Umbilical cord (tissue), 2 donors: ENCODE measurements around the gene KIN. TPM values are rescaled to one million over a fixed set of nuclear protein-coding genes. Genes with fewer than 3 reads are reported as not detected.
"Not testable (repeated sequence)": the region's sequence is repeated elsewhere in the genome, so short reads cannot be mapped to it uniquely, and the experiment has no call there.

Experiments
- DNase-seq: peaks from one replicate; pipeline ENCODE4 v3.0.0-alpha.2; 2015; ENCODE audit warnings: low spot score
- total RNA-seq: library from RNA; depleted of rRNA; stranded (reverse); fragments of >200 nt; gene quantifications from one replicate; pipeline ENCODE4 v1.2.3, GENCODE V29; 2014; ENCODE audit warnings: low replicate concordance; ENCODE audit not compliant: insufficient read depth

KIN gene
- total RNA-seq, 1 donor from 2014 or later, result 10.1 TPM

DNA sequence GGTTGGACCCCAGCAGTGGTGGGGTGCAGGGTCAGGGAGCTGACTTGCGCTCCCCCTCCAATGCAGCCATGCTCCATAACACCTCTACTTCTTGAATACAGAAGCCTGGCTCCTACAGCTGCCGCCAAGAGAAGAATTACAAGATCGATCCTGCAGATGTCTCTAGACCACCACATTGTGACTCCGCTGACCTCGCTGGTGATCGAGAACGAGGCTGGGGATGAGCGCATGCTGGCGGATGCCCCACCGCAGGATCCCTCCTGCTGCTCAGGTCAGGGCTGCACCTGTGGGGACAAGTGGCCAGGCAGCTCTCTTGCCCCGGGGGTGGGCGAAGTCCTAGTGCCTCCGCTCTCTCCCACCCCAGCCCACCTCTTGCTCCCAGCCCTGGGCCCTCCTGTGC lies 53.0 kb downstream of the KIN start:
- DNase-seq, result no peak

DNA sequence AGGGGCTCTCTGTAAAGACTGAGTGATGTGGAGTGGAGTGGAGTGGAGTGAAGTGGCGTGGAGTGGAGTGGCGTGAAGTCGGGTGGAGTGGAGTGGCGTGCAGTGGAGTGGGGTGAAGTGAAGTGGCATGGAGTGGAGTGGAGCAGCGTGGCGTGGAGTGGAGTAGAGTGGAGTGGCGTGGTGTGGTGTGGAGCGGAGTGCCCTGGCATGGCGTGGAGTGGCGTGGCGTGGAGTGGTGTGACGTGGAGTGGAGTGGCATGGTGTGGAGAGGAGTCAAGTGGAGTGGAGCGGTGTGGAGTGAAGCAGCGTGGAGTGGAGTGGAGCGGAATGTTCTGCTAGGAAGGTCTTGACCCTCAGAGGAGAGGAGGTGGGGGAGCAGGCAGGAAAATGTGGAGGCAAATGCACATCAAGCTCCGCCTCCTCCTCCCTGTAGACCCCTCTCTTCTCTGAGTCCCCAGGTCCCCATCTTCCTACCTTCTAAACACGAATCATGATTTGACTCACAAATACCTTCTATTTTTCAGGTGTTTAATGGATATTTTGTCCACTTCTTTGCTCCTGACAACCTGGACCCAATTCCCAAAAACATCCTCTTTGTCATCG lies 64.8 kb downstream of the KIN start:
- no peak for DNase-seq

DNA sequence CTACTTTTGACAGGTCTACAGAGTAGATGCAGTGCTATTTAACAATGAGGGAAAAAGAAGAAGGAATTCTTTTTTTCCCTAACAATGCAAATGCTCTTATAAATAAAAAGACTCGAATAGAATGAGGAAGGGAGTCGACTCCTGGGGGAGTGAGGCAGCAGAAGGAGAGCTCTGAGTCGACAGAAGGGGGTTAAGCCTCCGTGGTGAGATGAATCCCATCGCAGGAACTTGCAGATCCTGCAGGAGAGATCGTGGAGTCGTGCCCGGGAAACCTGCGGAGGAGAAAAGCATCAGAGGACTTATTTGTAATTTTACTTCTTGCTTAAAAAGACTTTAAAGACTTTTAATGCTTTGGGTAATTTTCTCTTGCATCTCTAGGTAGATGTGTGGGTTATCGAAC lies 67.3 kb downstream of the KIN start:
- DNase-seq, result no peak

DNA sequence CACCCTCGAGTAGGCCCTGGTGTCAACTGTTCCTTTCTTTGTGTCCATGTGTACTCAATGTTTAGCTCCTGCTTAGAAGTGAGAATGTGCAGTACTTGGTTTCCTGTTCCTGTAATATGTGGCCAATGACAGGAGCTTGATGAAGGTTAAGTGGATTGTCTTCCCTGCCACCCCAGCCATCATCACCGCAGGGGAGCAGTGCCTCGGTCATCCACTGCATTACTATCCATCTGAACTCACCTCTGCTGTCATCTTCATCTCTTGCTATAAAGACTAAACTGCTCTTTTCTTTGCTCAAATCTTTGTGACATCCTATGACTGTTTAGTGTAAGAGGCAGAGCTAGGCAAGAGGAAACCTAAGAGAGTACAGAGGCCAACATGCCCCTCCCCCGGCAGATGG lies 69.1 kb downstream of the KIN start:
- no peak for DNase-seq

DNA sequence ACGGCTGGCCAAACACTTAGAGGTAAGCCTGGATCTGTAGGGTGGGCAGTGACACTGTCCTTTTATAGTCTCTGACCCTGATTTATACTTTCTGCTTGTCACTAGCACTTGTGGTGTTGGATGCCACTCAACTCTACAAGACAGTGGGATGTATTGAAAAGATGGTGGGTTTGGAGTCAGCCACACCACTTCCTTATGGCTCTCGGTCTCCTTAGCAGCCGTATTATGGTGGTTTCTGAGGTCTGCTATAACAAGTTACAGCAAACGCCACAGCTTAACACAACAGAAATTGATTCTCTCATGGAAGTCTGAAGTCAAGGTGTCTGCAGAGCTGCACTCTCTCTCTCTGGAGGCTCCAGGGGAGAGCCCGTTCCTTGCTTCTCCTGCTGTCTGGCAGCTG lies 70.0 kb downstream of the KIN start:
- DNase-seq, result no peak

DNA sequence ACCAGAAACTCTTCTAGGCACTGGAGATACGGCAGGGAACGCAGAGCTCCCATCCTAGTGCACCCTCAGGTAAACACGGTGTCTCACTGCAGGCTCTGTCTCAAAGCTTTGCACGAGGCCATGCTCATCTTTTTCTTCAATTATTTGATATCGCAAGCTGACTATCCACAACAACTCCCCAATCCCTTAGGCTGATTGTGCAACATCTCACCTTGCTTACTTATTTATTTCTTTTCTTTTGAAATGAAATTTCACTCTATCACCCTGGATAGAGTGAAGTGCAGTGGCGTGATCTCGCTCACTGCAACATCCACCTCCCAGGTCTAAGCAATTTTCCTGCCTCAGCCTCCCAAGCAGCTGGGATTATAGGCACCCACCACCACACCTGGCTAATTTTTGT lies 72.3 kb downstream of the KIN start:
- DNase-seq, result no peak

DNA sequence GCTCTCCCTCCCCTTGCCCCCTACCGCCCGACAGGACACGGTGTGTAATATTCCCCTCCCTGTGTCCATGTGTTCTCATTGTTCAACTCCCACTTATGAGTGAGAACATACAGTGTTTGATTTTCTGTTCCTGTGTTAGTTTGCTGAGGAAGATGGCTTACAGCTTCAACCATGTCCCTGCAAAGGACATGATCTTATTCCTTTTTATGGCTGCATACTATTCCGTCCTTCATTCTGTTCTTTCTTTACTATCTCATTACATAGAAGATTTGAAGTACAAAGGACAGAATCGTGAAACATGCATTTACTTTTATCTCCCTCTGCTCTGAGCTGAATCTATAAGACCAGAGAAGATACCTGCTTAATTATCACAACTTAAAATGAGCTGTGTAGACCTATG lies 76.7 kb downstream of the KIN start:
- not testable (repeated sequence) for DNase-seq

DNA sequence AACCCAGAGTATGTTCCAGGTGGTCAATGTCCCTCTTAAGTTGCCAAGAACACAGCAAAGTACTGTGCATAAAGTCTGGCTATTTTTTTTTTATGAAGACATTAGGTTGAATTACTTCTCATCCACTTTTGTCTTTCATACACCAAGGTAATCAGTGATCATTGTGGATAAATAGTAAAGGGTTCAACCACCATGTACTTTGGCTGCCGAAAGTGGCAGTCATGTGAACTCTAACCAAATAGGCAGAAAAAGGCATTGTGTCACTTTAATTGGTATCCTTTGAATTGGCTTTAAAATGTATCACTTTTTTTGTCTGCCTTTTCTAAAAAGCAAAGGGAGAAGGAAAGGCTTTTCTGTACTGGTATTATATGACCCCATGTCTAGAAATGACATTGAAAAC lies 77.3 kb downstream of the KIN start:
- no peak for DNase-seq

DNA sequence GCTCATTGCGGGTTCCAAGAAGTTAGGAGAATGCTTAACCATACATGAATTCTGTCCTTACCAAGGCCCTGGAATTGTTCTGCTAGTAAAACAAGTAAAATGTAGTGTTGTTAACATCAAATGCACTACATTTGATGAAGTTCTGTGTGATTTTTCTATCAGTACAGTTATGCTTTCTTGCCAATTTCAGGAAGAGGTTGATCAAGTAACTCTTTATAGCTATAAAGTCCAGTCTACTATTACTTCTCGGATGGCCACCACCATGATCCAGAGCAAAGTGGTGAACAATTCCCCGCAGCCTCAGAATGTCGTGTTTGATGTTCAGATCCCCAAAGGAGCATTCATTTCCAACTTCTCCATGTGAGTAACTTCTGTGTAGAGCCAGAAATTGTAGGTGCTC lies 79.0 kb downstream of the KIN start:
- no peak for DNase-seq

DNA sequence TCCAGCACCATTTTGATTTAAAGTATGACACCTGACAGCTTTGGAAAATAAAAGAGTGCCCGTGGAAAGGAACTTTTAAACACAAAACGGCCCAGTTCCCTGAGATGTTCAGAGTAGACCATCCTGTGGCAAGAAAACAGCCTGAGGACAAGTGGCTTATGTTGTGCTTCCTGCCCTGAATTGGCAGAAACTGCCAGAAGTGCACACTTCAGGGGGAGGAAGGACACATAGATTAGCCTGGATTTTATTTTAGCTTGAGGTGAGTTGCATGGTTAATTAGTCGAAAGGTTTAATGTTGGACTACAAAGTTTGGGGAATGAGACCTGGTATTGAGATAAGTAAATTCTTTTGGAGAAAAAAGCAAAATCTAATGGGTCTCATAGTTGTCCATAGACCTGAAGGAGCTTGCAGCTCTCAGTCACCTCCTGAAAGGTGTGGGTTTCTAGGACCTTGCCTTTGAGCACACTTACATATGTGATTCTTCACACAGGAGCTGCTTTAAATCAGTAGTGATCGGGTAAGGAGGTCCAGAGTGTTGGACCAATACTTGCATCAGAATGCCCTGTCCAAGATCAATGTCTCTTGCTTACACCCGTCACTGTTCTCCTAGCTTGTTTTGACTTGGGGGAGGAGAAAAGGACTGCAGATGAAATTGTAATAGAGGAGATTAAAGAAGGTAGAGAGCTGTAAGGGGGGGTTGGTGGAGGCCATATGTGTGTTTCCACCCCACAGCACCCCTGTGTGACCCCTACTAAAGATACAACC lies 79.8 kb downstream of the KIN start:
- DNase-seq, result no peak

DNA sequence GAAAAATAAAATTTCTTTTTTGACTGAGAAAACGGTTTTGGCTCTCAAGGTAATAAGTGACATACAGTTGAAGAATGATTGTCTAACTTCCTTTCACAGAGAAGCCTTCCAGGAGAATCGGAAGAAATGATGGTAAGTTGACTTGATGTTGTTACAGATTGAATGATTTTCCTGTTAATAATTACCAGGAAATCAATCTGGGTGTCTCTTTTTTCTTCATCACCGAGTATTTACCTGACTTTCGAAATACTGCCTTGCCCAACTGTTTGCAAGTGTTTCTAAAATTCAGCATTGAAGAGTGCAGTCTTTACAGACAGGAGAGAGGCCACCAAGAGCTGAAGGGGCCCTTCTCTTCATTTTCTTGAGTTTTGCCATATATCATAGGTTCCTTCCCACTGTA lies 80.7 kb downstream of the KIN start:
- no peak for DNase-seq

DNA sequence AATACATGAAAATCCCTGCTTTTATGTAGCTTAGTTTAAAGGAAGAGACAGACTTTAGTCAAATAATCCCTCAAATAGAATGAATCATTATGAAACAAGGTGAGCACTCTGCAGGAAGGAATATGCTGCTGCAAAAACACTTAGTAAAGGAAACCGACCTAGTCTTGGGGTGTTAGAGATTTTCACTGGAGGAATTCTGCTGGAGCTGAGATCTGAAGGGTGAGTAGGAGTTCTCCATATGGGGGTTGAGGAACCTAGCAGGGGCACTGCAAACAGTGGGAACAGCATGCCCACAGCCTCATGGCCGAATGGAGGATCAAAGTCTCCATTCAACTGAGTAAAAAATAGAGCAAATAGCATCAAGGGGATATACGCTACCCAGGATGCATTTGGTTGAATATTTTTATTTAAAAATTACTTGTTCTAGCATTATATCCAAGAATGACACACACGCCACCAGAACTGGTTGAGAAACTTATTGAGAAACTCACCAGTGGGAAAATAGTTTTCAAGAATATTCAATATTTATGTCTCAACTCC lies 81.2 kb downstream of the KIN start:
- no peak for DNase-seq

DNA sequence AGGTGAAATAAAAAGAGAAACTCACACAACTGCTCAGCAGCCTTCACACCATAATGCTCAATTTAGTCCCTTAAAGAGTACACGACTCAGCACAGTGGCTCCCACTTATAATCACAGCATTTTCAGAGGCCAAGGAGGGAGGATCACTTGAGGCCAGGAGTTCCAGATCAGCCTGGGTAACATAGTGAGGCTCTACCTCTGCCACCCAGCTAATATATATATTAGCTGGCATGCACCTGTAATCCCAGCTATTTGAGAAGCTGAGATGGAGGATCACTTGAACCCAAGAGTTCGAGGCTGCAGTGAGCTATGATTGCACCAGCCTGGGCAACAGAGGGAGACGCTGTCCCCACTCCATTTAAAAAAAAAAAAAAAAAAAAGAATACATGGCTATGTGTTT lies 82.5 kb downstream of the KIN start:
- DNase-seq, result no peak

DNA sequence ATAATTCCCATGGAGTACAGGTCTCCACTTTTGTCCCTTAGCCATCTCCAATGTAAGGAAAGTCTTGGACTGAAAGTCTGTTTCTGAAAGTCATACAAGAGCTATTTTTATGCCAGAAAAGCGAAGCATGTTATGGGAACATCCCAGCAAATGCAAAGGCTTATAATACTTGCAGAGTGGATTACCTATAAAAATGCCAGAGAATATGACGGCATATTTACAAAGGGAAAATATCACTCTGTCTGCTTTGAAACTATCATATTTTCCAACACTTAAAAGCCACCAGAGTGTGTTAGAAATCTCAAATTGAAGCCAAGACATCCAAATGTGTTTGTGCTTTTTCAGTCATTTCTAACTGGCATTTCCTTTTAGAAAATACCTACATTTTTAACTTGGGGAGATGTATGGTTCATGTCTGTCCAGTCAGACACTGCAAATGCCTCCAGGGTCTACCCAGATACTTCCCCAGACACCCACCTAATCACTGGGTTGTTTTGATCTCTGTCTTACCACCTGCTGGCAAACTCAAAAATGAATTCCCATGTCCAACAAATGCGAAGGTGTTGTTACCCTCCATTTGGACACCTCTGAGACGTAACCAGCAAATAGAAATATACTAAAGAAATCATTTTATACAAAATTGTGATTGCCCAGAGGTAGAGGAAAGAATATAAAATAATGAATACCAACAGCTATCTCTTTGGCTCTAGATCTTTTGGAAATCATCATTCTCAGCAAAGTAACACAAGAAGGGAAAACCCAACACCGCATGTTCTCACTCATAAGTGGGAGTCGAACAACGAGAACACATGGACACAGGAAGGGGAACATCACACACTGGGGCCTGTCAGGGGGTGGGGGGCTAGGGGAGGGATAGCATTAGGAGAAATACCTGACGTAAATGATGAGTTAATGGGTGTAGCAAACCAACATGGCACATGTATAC lies 83.4 kb downstream of the KIN start:
- DNase-seq, result peak; percentile 89

DNA sequence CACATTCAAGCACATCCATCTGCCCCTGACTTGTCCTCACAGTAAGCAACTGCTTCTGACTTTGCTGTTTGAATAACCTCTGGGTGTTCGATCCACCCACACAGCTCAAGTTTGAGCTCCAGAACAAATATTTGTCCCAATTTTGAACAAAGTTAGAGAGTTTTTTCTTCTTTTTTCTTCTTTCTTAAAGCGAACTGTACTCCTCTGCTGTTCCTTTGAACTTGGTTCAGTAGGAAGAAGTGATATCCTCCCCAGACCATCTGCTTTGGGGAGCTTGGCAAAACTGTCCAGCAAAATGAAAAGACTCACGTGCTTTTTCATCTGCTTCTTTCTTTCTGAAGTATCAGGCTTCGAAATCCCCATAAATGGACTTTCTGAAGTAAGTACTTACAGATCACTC lies 84.7 kb downstream of the KIN start, which contains the start of gene ITIH2:
TSS of gene ITIH2 (plus strand) at position 177 of the 400 bp plus-strand sequence. CDS start at position 296, 119 bp downstream.
- DNase-seq, result peak; percentile 57

DNA sequence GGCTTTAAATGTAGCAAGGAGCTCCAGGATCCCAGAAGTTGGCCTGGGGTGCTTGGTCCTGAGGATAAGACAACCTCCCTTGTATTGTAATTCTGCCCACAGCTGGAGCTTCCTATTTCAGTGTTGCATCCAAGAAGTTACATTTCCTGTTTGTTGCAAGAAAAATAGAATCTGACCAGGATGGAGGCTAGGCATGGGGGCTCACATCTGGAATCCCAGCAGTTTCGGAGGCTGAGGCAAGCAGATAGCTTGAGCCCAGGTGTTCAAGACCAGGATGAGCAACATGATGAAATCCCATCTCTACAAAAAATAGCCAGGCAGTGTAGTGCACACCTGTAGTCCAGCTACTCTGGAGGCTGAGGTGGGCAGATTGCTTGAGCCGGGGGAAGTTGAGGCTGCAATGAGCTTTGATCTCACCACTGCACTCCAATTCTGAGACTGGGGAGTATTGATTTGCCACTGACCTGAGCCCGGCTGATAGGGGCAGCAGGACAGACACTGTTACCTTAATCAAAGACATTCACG lies 85.4 kb downstream of the KIN start:
- DNase-seq, result no peak

DNA sequence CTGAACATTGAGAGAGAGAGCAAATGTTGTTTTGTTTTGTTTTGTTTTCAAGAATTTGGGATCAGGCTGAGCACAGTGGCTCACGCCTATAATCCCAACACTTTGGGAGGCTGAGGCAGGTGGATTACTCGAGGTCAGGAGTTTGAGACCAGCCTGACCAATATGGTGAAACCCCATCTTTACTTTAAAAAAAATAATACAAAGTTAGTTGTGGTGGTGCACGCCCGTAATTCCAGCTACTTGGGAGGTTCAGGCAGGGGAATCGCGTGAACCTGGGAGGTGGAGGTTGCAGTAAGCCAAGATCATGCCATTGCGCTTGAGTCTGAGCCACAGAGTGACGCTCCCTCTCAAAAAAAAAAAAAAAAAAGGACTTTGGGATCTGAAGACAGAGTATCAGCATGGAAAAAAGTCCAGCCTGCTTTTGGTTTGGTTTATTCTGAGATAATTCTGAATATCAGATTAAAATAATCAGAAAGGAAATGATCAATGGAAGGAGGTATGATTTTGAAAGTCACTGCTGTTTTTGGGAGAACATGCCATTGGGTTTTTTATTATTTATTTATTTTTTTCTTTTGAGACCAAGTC lies 86.5 kb downstream of the KIN start:
- DNase-seq, result no peak
